H1 (cell line): ENCODE data around the gene COL6A2. TPM values are rescaled to one million over a fixed set of nuclear protein-coding genes. Genes with fewer than 3 reads are reported as not detected.

Experiments used
- CTCF ChIA-PET: fragments of 300-600 bp; sonication (Branson Sonifier 250); formaldehyde crosslinking; loops from one replicate; lab custom pipeline; 2021; ENCODE audit not compliant: partially characterized antibody; lab: Charles Lee
- POLR2A ChIA-PET: fragments of 300-600 bp; sonication (Branson Sonifier 250); formaldehyde crosslinking; loops from one replicate; lab custom pipeline; 2021; ENCODE audit warnings: inconsistent platforms; ENCODE audit not compliant: partially characterized antibody; lab: Charles Lee
- DNase-seq, 2 experiments: peaks; one replicate each; pipeline versions ENCODE4 v3.0.0 to v3.0.0-alpha.2; 2010 to 2022; ENCODE audit warnings: low spot score in 2 of 2, low read depth in 1 of 2, mixed read lengths in 1 of 2
- FAIRE-seq: peaks from 2 replicates; lab custom pipeline; 2011; peaks lifted over from hg19 to GRCh38; lab: Jason Lieb, UNC
- H2AFZ ChIP-seq: 2 replicates; pipeline ENCODE4 v1.8.1; 2012; ENCODE audit warnings: low read length, inconsistent platforms
- H2AK5ac ChIP-seq: 2 replicates; pipeline ENCODE4 v1.6.1; 2013; ENCODE audit warnings: low read depth, low read length
- H2BK120ac ChIP-seq: replicated peaks from 2 replicates; pipeline ENCODE3; 2013; ENCODE audit warnings: low read depth, low read length, inconsistent platforms
- H2BK12ac ChIP-seq: 2 replicates; pipeline ENCODE4 v1.6.1; 2013; ENCODE audit warnings: low read depth, low read length
- H2BK15ac ChIP-seq: 2 replicates; pipeline ENCODE4 v1.6.1; 2013; ENCODE audit warnings: low read length
- H2BK20ac ChIP-seq: 2 replicates; pipeline ENCODE4 v1.6.1; 2013; ENCODE audit warnings: low read length
- H2BK5ac ChIP-seq: 2 replicates; pipeline ENCODE4 v1.6.1; 2013; ENCODE audit warnings: low read depth, low read length
- H3K14ac ChIP-seq: 2 replicates; pipeline ENCODE4 v1.6.1; 2013; ENCODE audit warnings: inconsistent platforms; ENCODE audit not compliant: insufficient read length
- H3K18ac ChIP-seq: 2 replicates; pipeline ENCODE4 v1.6.1; 2013; ENCODE audit warnings: low read length; ENCODE audit errors: extremely low read depth
- H3K23ac ChIP-seq: 2 replicates; pipeline ENCODE4 v1.6.1; 2013; ENCODE audit warnings: inconsistent platforms; ENCODE audit not compliant: insufficient read length
- H3K23me2 ChIP-seq: 2 replicates; pipeline ENCODE4 v1.6.1; 2013; ENCODE audit warnings: low read depth, low read length
- H3K27ac ChIP-seq: 2 replicates; pipeline ENCODE4 v1.6.1; 2011; ENCODE audit warnings: low read depth, low read length, inconsistent platforms
- H3K27me3 ChIP-seq, 4 experiments: replicated peaks in 1 of 4; 1 replicate in 1 of 4; 2 replicates in 3 of 4; pipeline versions ENCODE4 v1.6.1 to v1.8.1; 2011 to 2013; ENCODE audit warnings: low read length in 3 of 4, mild to moderate bottlenecking in 3 of 4, inconsistent platforms in 2 of 4, mixed read lengths in 2 of 4, moderate library complexity in 1 of 4; ENCODE audit not compliant: control insufficient read depth in 3 of 4, insufficient read depth in 3 of 4; ENCODE audit errors: extremely low read depth in 1 of 4
- H3K36me3 ChIP-seq, 4 experiments: 2 replicates each; pipeline versions ENCODE4 v1.6.1 to v1.8.1; 2011 to 2013; ENCODE audit warnings: mild to moderate bottlenecking in 4 of 4, low read length in 3 of 4, moderate library complexity in 2 of 4, control low read depth in 1 of 4, inconsistent platforms in 1 of 4; ENCODE audit not compliant: insufficient read depth in 4 of 4, control insufficient read depth in 2 of 4
- H3K4ac ChIP-seq: replicated peaks from 2 replicates; pipeline ENCODE3; 2013; ENCODE audit warnings: low read length, low read depth, mixed read lengths, inconsistent platforms; ENCODE audit not compliant: insufficient read length
- H3K4me1 ChIP-seq, 4 experiments: replicated peaks in 1 of 4; 1 replicate in 1 of 4; 2 replicates in 3 of 4; pipeline versions ENCODE4 v1.6.1 to v1.8.1; 2011 to 2013; ENCODE audit warnings: low read length in 3 of 4, inconsistent platforms in 2 of 4, mixed read lengths in 1 of 4; ENCODE audit not compliant: insufficient read depth in 4 of 4, control insufficient read depth in 3 of 4
- H3K4me2 ChIP-seq, 2 experiments: 2 replicates each; pipeline versions ENCODE4 v1.6.1 to v1.8.1; 2011 to 2013; ENCODE audit warnings: low read depth in 2 of 2, low read length in 2 of 2, control low read depth in 1 of 2, inconsistent platforms in 1 of 2, mild to moderate bottlenecking in 1 of 2; ENCODE audit not compliant: insufficient read depth in 1 of 2
- H3K4me3 ChIP-seq, 4 experiments: fragments of 200-600, 300-600 bp in 1 of 4; sonication (generic), shearing (Covaris generic), sonication (Bioruptor Twin) in 1 of 4; 2 replicates each; pipeline versions ENCODE4 v1.5.1 to v1.8.1; 2011 to 2016; ENCODE audit warnings: low read length in 4 of 4, low read depth in 3 of 4, control low read depth in 2 of 4, inconsistent platforms in 2 of 4, mild to moderate bottlenecking in 2 of 4, mixed read lengths in 1 of 4, moderate library complexity in 1 of 4; ENCODE audit not compliant: insufficient read depth in 2 of 4; ENCODE audit errors: extremely low read depth in 1 of 4
- H3K56ac ChIP-seq: replicated peaks from 2 replicates; pipeline ENCODE3; 2013; ENCODE audit warnings: low read depth, mild to moderate bottlenecking, mixed read lengths, low read length, inconsistent platforms; ENCODE audit not compliant: insufficient read length
- H3K79me1 ChIP-seq: 2 replicates; pipeline ENCODE4 v1.6.1; 2013; ENCODE audit warnings: low read depth, low read length, control low read depth
- H3K79me2 ChIP-seq, 2 experiments: 2 replicates each; pipeline versions ENCODE4 v1.6.1 to v1.8.1; 2012 to 2013; ENCODE audit warnings: low read length in 2 of 2, mild to moderate bottlenecking in 2 of 2, inconsistent platforms in 1 of 2; ENCODE audit not compliant: insufficient read depth in 2 of 2, control insufficient read depth in 1 of 2
- H3K9ac ChIP-seq, 4 experiments: replicated peaks in 1 of 4; 1 replicate in 1 of 4; 2 replicates in 3 of 4; pipeline versions ENCODE4 v1.6.1 to v1.8.1; 2011 to 2013; ENCODE audit warnings: low read depth in 3 of 4, low read length in 3 of 4, control low read depth in 2 of 4, mild to moderate bottlenecking in 2 of 4, moderate library complexity in 2 of 4, inconsistent platforms in 1 of 4; ENCODE audit errors: extremely low read depth in 1 of 4
- H3K9me3 ChIP-seq, 2 experiments: 2 replicates each; pipeline versions ENCODE4 v1.6.1 to v1.8.1; 2012 to 2013; ENCODE audit warnings: mild to moderate bottlenecking in 2 of 2, moderate library complexity in 2 of 2, control low read depth in 1 of 2, inconsistent platforms in 1 of 2, low read depth in 1 of 2, low read length in 1 of 2, mixed read lengths in 1 of 2; ENCODE audit not compliant: insufficient read depth in 2 of 2
- H4K20me1 ChIP-seq, 2 experiments: replicated peaks in 1 of 2; 2 replicates each; pipeline versions ENCODE3 to v1.8.1; 2011 to 2013; ENCODE audit warnings: inconsistent platforms in 2 of 2, low read length in 2 of 2, mild to moderate bottlenecking in 1 of 2; ENCODE audit not compliant: insufficient read depth in 2 of 2, control insufficient read depth in 1 of 2
- H4K5ac ChIP-seq: 2 replicates; pipeline ENCODE4 v1.6.1; 2013; ENCODE audit warnings: low read length, low read depth, mixed read lengths, inconsistent platforms; ENCODE audit not compliant: insufficient read length
- H4K8ac ChIP-seq: 2 replicates; pipeline ENCODE4 v1.8.0; 2013; ENCODE audit warnings: mild to moderate bottlenecking, moderate library complexity, low read length, inconsistent platforms; ENCODE audit not compliant: insufficient read depth; ENCODE audit errors: extremely low read depth
- H4K91ac ChIP-seq: replicated peaks from 2 replicates; pipeline ENCODE3; 2013; ENCODE audit warnings: low read length, mixed read lengths, inconsistent platforms; ENCODE audit not compliant: insufficient read length
- EZH2 ChIP-seq: fragments of 200-600 bp; sonication (generic); IDR thresholded peaks from 2 replicates; pipeline ENCODE4 v1.7.1; 2012; ENCODE audit warnings: low read depth, mild to moderate bottlenecking, moderate library complexity, low read length, inconsistent platforms; ENCODE audit not compliant: severe bottlenecking
- JUN ChIP-seq: IDR thresholded peaks from 2 replicates; pipeline ENCODE4 v1.6.1; 2011; ENCODE audit warnings: low read depth, mild to moderate bottlenecking, improper control_type of control experiment, low read length
- MAFK ChIP-seq: IDR thresholded peaks from 2 replicates; pipeline ENCODE4 v1.6.1; 2012; ENCODE audit warnings: low read depth, mild to moderate bottlenecking, improper control_type of control experiment, low read length
- TAF1 ChIP-seq: IDR thresholded peaks from 2 replicates; pipeline ENCODE4 v1.6.1; 2011; ENCODE audit warnings: mild to moderate bottlenecking, low read depth, low read length
- WGBS, 2 experiments: shearing (Covaris generic) in 1 of 2; methylation state at CpG; one replicate each; pipeline versions ENCODE4 v1.1.6 to v1.1.7; 2013 to 2015; ENCODE audit warnings: low lambda C conversion rate in 2 of 2, mixed read lengths in 2 of 2, inconsistent platforms in 1 of 2, low coverage in 1 of 2, missing lambda C conversion rate in 1 of 2; ENCODE audit not compliant: insufficient replicate concordance in 2 of 2, insufficient coverage in 1 of 2, insufficient read length in 1 of 2; ENCODE audit errors: extremely low coverage in 1 of 2, missing lambda C conversion rate in 1 of 2; 5-methylcytosine and 5-hydroxymethylcytosine counted together
- polyA plus RNA-seq, 7 experiments: library from polyadenylated mRNA; depleted of rRNA in 3 of 7; stranded (reverse) in 5 of 7; unstranded in 2 of 7; fragments of >200 nt in 5 of 7; fragments of 200-250 nt in 2 of 7; gene quantifications; 1 replicate in 5 of 7; 2 replicates in 1 of 7; 4 replicates in 1 of 7; pipeline versions ENCODE4 v1.2.1 to v1.2.3, GENCODE V29; 2011 to 2013; ENCODE audit warnings: missing spikeins in 2 of 7, mixed read lengths in 2 of 7
- total RNA-seq: library from RNA; stranded (reverse); fragmentation: NEBNext Ultra II Directional; extraction: Animal tissue kit (Norgen Biotek cat#: 25700); gene quantifications from 2 replicates; pipeline ENCODE4 v1.2.1, GENCODE V29; 2021
- TF ChIP-seq, protein P1 (sequence below), 3 experiments: IDR thresholded peaks; 1 replicate in 2 of 3; 2 replicates in 1 of 3; pipeline versions ENCODE4 v1.5.1 to v1.6.1; 2011; ENCODE audit warnings: low read length in 3 of 3, mild to moderate bottlenecking in 3 of 3, inconsistent platforms in 2 of 3, low read depth in 1 of 3, moderate library complexity in 1 of 3; ENCODE audit not compliant: insufficient read depth in 1 of 3; ENCODE audit errors: control extremely low read depth in 1 of 3
- TF ChIP-seq, protein P2 (sequence below): IDR thresholded peaks from 2 replicates; pipeline ENCODE4 v1.6.1; 2012; ENCODE audit warnings: low read length, inconsistent platforms
- TF ChIP-seq, protein P3 (sequence below): IDR thresholded peaks from 2 replicates; pipeline ENCODE4 v1.6.1; 2011; ENCODE audit warnings: low read length, improper control_type of control experiment

The COL6A2 gene
- total and polyA plus RNA-seq, 2 of the 8 experiments (the other 6 are each of a cell fraction or from before 2014, with no cell fraction given): 60.1 to 62.7 TPM

DNA sequence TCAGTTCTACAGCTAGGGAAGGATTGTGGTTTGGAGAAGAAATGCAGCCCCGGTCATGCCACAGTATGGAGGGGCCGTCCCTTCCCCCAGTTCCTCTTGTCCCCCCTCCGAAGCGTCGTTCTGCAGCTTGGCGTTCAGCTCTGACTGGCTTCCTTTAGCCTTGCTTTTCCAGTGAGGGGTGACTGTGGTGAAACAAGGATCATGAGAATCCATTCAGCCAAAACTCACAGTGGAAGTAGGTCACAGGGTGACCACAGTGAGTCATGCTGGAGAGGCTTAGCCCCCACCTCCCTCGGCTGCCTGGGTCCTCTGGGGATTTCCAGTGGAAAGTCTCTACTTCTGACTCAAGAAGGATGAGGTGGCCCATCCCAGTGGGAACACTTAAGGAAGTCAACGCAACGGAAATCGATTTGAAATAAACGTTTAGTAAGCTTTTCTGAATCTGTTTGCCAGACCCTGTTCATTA, 37.3 kb upstream of the COL6A2 start:
- ChIA-PET CTCF (no interaction called here), POLR2A (no interaction called here)
- Histone ChIP-seq H3K9me3 (peaks cover 33 to 35% of the 10 kb centered on the region in 2 experiments), H2BK5ac (no peak overlapping the region), H2BK15ac (no peak overlapping the region), H3K4me1 (peaks cover 0 to 4% (median under 1%) of the 10 kb centered on the region in 4 experiments; a peak in 2 of 7 replicates), H3K27me3 (no peaks in the 10 kb centered on the region), H4K8ac (no peak overlapping the region), H3K9ac (no peak overlapping the region), H3K4me3 (no peak overlapping the region), H4K91ac (no peak overlapping the region), H4K5ac (no peak overlapping the region), H3K79me2 (no peaks in the 10 kb centered on the region), H3K23me2 (no peaks in the 10 kb centered on the region), H2AFZ (no peak overlapping the region), H3K79me1 (no peaks in the 10 kb centered on the region), H2BK120ac (no peak overlapping the region), H3K36me3 (no peaks in the 10 kb centered on the region), H3K14ac (no peak overlapping the region), H4K20me1 (no peaks in the 10 kb centered on the region), H3K4ac (no peak overlapping the region), H3K23ac (no peak overlapping the region), H3K56ac (no peak overlapping the region), H3K4me2 (no peak overlapping the region), H3K27ac (no peak overlapping the region), H2BK20ac (no peak overlapping the region), H2BK12ac (no peak overlapping the region), H2AK5ac (no peak overlapping the region), H3K18ac (no peak overlapping the region)
- WGBS, 2 experiments: 91% methylated on average over 11 of the region's 11 CpGs; no CpG with 5 or more reads in 1 of the 2 experiments
- FAIRE-seq (no peak), DNase-seq (no peak)
- no peak for TF ChIP-seq EZH2
- no peak for TF ChIP-seq TAF1
- TF ChIP-seq, protein P1, sequence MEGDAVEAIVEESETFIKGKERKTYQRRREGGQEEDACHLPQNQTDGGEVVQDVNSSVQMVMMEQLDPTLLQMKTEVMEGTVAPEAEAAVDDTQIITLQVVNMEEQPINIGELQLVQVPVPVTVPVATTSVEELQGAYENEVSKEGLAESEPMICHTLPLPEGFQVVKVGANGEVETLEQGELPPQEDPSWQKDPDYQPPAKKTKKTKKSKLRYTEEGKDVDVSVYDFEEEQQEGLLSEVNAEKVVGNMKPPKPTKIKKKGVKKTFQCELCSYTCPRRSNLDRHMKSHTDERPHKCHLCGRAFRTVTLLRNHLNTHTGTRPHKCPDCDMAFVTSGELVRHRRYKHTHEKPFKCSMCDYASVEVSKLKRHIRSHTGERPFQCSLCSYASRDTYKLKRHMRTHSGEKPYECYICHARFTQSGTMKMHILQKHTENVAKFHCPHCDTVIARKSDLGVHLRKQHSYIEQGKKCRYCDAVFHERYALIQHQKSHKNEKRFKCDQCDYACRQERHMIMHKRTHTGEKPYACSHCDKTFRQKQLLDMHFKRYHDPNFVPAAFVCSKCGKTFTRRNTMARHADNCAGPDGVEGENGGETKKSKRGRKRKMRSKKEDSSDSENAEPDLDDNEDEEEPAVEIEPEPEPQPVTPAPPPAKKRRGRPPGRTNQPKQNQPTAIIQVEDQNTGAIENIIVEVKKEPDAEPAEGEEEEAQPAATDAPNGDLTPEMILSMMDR (IDR thresholded peaks at IDR 0.05; ENCODE audit: control extremely low read depth in 1 of 3, insufficient read depth in 1 of 3, low read depth in 1 of 3, low read length in 3 of 3): no peak
- TF ChIP-seq MAFK: no peak
- TF ChIP-seq, protein P2, sequence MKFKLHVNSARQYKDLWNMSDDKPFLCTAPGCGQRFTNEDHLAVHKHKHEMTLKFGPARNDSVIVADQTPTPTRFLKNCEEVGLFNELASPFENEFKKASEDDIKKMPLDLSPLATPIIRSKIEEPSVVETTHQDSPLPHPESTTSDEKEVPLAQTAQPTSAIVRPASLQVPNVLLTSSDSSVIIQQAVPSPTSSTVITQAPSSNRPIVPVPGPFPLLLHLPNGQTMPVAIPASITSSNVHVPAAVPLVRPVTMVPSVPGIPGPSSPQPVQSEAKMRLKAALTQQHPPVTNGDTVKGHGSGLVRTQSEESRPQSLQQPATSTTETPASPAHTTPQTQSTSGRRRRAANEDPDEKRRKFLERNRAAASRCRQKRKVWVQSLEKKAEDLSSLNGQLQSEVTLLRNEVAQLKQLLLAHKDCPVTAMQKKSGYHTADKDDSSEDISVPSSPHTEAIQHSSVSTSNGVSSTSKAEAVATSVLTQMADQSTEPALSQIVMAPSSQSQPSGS: no peak
- no peak for TF ChIP-seq JUN
- TF ChIP-seq, protein P3, sequence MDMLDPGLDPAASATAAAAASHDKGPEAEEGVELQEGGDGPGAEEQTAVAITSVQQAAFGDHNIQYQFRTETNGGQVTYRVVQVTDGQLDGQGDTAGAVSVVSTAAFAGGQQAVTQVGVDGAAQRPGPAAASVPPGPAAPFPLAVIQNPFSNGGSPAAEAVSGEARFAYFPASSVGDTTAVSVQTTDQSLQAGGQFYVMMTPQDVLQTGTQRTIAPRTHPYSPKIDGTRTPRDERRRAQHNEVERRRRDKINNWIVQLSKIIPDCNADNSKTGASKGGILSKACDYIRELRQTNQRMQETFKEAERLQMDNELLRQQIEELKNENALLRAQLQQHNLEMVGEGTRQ: no peak
